ENCODE measurements around the gene C6orf62.
"Not testable (repeated sequence)": the region's sequence is repeated elsewhere in the genome, so short reads cannot be mapped to it uniquely, and the experiment has no call there.

Gene C6orf62

GRCh38 chr6:24752917-24753492 lies 34.1 kb upstream of the C6orf62 start:
- H3K27me3 Mint-ChIP-seq = no peaks in the 10 kb centered on the region
- no peak overlapping the region for H3K4me3 Mint-ChIP-seq
- no peaks in the 10 kb centered on the region for H3K4me1 Mint-ChIP-seq (ENCODE audit: low read depth)
- H3K36me3 Mint-ChIP-seq = peaks cover 3% of the 10 kb centered on the region
- peaks cover 8% of the 10 kb centered on the region for H3K9me3 Mint-ChIP-seq (ENCODE audit: low read depth)
- H3K27ac Mint-ChIP-seq = no peak overlapping the region

- no peaks in the 10 kb centered on the region for H3K4me1 Mint-ChIP-seq (ENCODE audit: low read depth)
These were observed 33.5 kb upstream of the C6orf62 start for GRCh38 chr6:24752503-24752902.

GRCh38 chr6:24750878-24751277 lies 31.9 kb upstream of the C6orf62 start:
- H3K36me3 Mint-ChIP-seq; H3K4me3 Mint-ChIP-seq; H3K4me1 Mint-ChIP-seq (ENCODE audit: low read depth); H3K27ac Mint-ChIP-seq; H3K9me3 Mint-ChIP-seq (ENCODE audit: low read depth); H3K27me3 Mint-ChIP-seq: not testable (repeated sequence)

More at GRCh38 chr6:24752503-24752902, 33.5 kb upstream of the C6orf62 start:
- H3K27me3 Mint-ChIP-seq = no peaks in the 10 kb centered on the region
- no peak overlapping the region for H3K4me3 Mint-ChIP-seq
- H3K9me3 Mint-ChIP-seq (ENCODE audit: low read depth) = peaks cover 8% of the 10 kb centered on the region
- no peak overlapping the region for H3K27ac Mint-ChIP-seq
- peaks cover 3% of the 10 kb centered on the region for H3K36me3 Mint-ChIP-seq

- Mint-ChIP-seq H3K4me1 (ENCODE audit: low read depth) (no peaks in the 10 kb centered on the region), H3K9me3 (ENCODE audit: low read depth) (peaks cover 8% of the 10 kb centered on the region), H3K36me3 (peaks cover 3% of the 10 kb centered on the region), H3K27ac (no peak overlapping the region), H3K27me3 (no peaks in the 10 kb centered on the region), H3K4me3 (no peak overlapping the region)
These were observed 30.3 kb upstream of the C6orf62 start for GRCh38 chr6:24749297-24749696.

- no peak overlapping the region for H3K27ac Mint-ChIP-seq
- H3K27me3 Mint-ChIP-seq = no peaks in the 10 kb centered on the region
- H3K9me3 Mint-ChIP-seq (ENCODE audit: low read depth) = no peaks in the 10 kb centered on the region
- H3K36me3 Mint-ChIP-seq = no peaks in the 10 kb centered on the region
- no peak overlapping the region for H3K4me3 Mint-ChIP-seq
- H3K4me1 Mint-ChIP-seq (ENCODE audit: low read depth) = peaks cover 22% of the 10 kb centered on the region
These were observed 26.0 kb upstream of the C6orf62 start for GRCh38 chr6:24744911-24745310.

- Mint-ChIP-seq H3K27me3 (no peaks in the 10 kb centered on the region), H3K4me1 (ENCODE audit: low read depth) (peaks cover 22% of the 10 kb centered on the region), H3K27ac (peak overlapping the region; percentile 87), H3K9me3 (ENCODE audit: low read depth) (no peaks in the 10 kb centered on the region), H3K4me3 (peak overlapping the region; percentile 28), H3K36me3 (no peaks in the 10 kb centered on the region)
These were observed 25.0 kb upstream of the C6orf62 start for GRCh38 chr6:24743944-24744335.

- no peaks in the 10 kb centered on the region for H3K36me3 Mint-ChIP-seq
- peaks cover 22% of the 10 kb centered on the region for H3K4me1 Mint-ChIP-seq (ENCODE audit: low read depth)
- H3K27me3 Mint-ChIP-seq = no peaks in the 10 kb centered on the region
- H3K27ac Mint-ChIP-seq = peak overlapping the region; percentile 87
- H3K4me3 Mint-ChIP-seq = peak overlapping the region; percentile 35
- no peaks in the 10 kb centered on the region for H3K9me3 Mint-ChIP-seq (ENCODE audit: low read depth)
These were observed 24.4 kb upstream of the C6orf62 start for GRCh38 chr6:24743265-24743943.

- no peaks in the 10 kb centered on the region for H3K36me3 Mint-ChIP-seq
- H3K9me3 Mint-ChIP-seq (ENCODE audit: low read depth) = no peaks in the 10 kb centered on the region
- H3K4me1 Mint-ChIP-seq (ENCODE audit: low read depth) = peaks cover 22% of the 10 kb centered on the region
- no peak overlapping the region for H3K27ac Mint-ChIP-seq
- peak overlapping the region; percentile 21 for H3K4me3 Mint-ChIP-seq
- H3K27me3 Mint-ChIP-seq = no peaks in the 10 kb centered on the region
These were observed 23.3 kb upstream of the C6orf62 start for GRCh38 chr6:24742216-24742738.

GRCh38 chr6:24740861-24741260 lies 21.9 kb upstream of the C6orf62 start:
- no peak overlapping the region for H3K4me3 Mint-ChIP-seq
- no peaks in the 10 kb centered on the region for H3K27me3 Mint-ChIP-seq
- no peaks in the 10 kb centered on the region for H3K9me3 Mint-ChIP-seq (ENCODE audit: low read depth)
- no peak overlapping the region for H3K27ac Mint-ChIP-seq
- no peaks in the 10 kb centered on the region for H3K36me3 Mint-ChIP-seq
- peaks cover 22% of the 10 kb centered on the region for H3K4me1 Mint-ChIP-seq (ENCODE audit: low read depth)

GRCh38 chr6:24738741-24739140 lies 19.8 kb upstream of the C6orf62 start:
- H3K4me3 Mint-ChIP-seq = no peak overlapping the region
- H3K4me1 Mint-ChIP-seq (ENCODE audit: low read depth) = peaks cover 21% of the 10 kb centered on the region
- no peaks in the 10 kb centered on the region for H3K27me3 Mint-ChIP-seq
- no peak overlapping the region for H3K27ac Mint-ChIP-seq
- no peaks in the 10 kb centered on the region for H3K36me3 Mint-ChIP-seq
- H3K9me3 Mint-ChIP-seq (ENCODE audit: low read depth) = no peaks in the 10 kb centered on the region

- not testable (repeated sequence) for H3K27me3 Mint-ChIP-seq; H3K4me3 Mint-ChIP-seq; H3K4me1 Mint-ChIP-seq (ENCODE audit: low read depth); H3K27ac Mint-ChIP-seq
- peaks cover 12% of the 10 kb centered on the region for H3K36me3 Mint-ChIP-seq
- peaks cover 11% of the 10 kb centered on the region for H3K9me3 Mint-ChIP-seq (ENCODE audit: low read depth)
These were observed 15.8 kb upstream of the C6orf62 start for GRCh38 chr6:24734710-24735109.

- no peaks in the 10 kb centered on the region for H3K27me3 Mint-ChIP-seq
These were observed 15.2 kb upstream of the C6orf62 start for GRCh38 chr6:24734166-24734565.

GRCh38 chr6:24731456-24732134 lies 12.6 kb upstream of the C6orf62 start:
- H3K27ac Mint-ChIP-seq; H3K4me1 Mint-ChIP-seq (ENCODE audit: low read depth); H3K27me3 Mint-ChIP-seq; H3K4me3 Mint-ChIP-seq: not testable (repeated sequence)
- Mint-ChIP-seq H3K9me3 (ENCODE audit: low read depth) (peaks cover 11% of the 10 kb centered on the region), H3K36me3 (peaks cover 12% of the 10 kb centered on the region)

More at GRCh38 chr6:24734166-24734565, 15.2 kb upstream of the C6orf62 start:
- no peak overlapping the region for H3K27ac Mint-ChIP-seq
- H3K36me3 Mint-ChIP-seq = peaks cover 12% of the 10 kb centered on the region
- peaks cover 3% of the 10 kb centered on the region for H3K4me1 Mint-ChIP-seq (ENCODE audit: low read depth)
- H3K4me3 Mint-ChIP-seq = no peak overlapping the region
- H3K9me3 Mint-ChIP-seq (ENCODE audit: low read depth) = peaks cover 11% of the 10 kb centered on the region

GRCh38 chr6:24730653-24731052 lies 11.7 kb upstream of the C6orf62 start:
- Mint-ChIP-seq H3K36me3 (peaks cover 12% of the 10 kb centered on the region), H3K9me3 (ENCODE audit: low read depth) (peaks cover 11% of the 10 kb centered on the region)
- not testable (repeated sequence) for H3K4me3 Mint-ChIP-seq; H3K4me1 Mint-ChIP-seq (ENCODE audit: low read depth); H3K27ac Mint-ChIP-seq; H3K27me3 Mint-ChIP-seq

- Mint-ChIP-seq H3K27me3 (no peaks in the 10 kb centered on the region), H3K36me3 (peaks cover 3% of the 10 kb centered on the region), H3K4me3 (no peak overlapping the region), H3K9me3 (ENCODE audit: low read depth) (no peaks in the 10 kb centered on the region), H3K27ac (peak overlapping the region; percentile 84), H3K4me1 (ENCODE audit: low read depth) (peaks cover 16% of the 10 kb centered on the region)
These were observed 4.3 kb upstream of the C6orf62 start for GRCh38 chr6:24723270-24723669.
